ENCODE data around the gene KCNQ2. TPM values are rescaled to one million over a fixed set of nuclear protein-coding genes. Genes with fewer than 3 reads are reported as not detected.

KCNQ2 gene
- total and polyA plus RNA-seq, 10 donors = 0.13 to 3.5 (median 0.45) TPM; not detected in 2

- Histone ChIP-seq H3K9me3 (peaks cover 0 to 43% (median 23%) of the 10 kb centered on the region in 8 donors), H3K4me1 (peaks cover 0 to 8% (median 0%) of the 10 kb centered on the region in 6 donors), H3K27ac (no peak overlapping the region), H3K4me3 (no peak overlapping the region), H3K36me3 (no peaks in the 10 kb centered on the region), H3K27me3 (replicated peaks in 1 of 7) (peaks cover 0 to 57% (median 15%) of the 10 kb centered on the region in 7 donors)
- TF ChIP-seq POLR2A (IDR thresholded peaks at IDR 0.05) = no peak
- no peak for TF ChIP-seq CTCF (IDR thresholded peaks at IDR 0.05 in 8 of 11, conservative IDR thresholded peaks at IDR 0.05 in 3 of 11)
- no peak for TF ChIP-seq POLR2AphosphoS5 (IDR thresholded peaks at IDR 0.05)
- no peak for DNase-seq
- intact Hi-C loops (cut with DNase I; ENCODE audit: low total_unique reads) = loop anchor here (5.0 kb wide), 1 partner anchor 72 kb away; no protein-coding TSS in a partner anchor
- 78 to 85% (median 81%) methylated on average over 13 to 18 of the region's 18 CpGs for WGBS, 5 donors
Measured at GRCh38 chr20:63384336-63384735, 88.1 kb downstream of the KCNQ2 start.

GRCh38 chr20:63383556-63383955 is 88.9 kb downstream of the KCNQ2 start:
- WGBS, 5 donors = 59 to 76% (median 72%) methylated on average over 6 to 11 of the region's 11 CpGs
- no peak for DNase-seq

GRCh38 chr20:63382551-63383300 is 89.7 kb downstream of the KCNQ2 start:
- no peaks in the 10 kb centered on the region for H3K36me3 ChIP-seq
- H3K9me3 ChIP-seq = peaks cover 0 to 33% (median 23%) of the 10 kb centered on the region in 8 donors
- H3K27ac ChIP-seq = no peak overlapping the region
- peaks cover 0 to 70% (median 15%) of the 10 kb centered on the region in 7 donors for H3K27me3 ChIP-seq (replicated peaks in 1 of 7)
- peaks cover 0 to 8% (median 0%) of the 10 kb centered on the region in 6 donors for H3K4me1 ChIP-seq
- WGBS, 5 donors = 64 to 74% (median 70%) methylated on average over 17 of the region's 17 CpGs
- intact Hi-C loops (cut with DNase I; ENCODE audit: low total_unique reads) = loop anchor here (5.0 kb wide), 1 partner anchor 70 kb away; no protein-coding TSS in a partner anchor
- no peak for DNase-seq
- no peak overlapping the region for H3K4me3 ChIP-seq
- TF ChIP-seq CTCF (IDR thresholded peaks at IDR 0.05 in 8 of 11, conservative IDR thresholded peaks at IDR 0.05 in 3 of 11) = no peak
- no peak for TF ChIP-seq POLR2A (IDR thresholded peaks at IDR 0.05)
- no peak for TF ChIP-seq POLR2AphosphoS5 (IDR thresholded peaks at IDR 0.05)

More at GRCh38 chr20:63383556-63383955, 88.9 kb downstream of the KCNQ2 start:
- intact Hi-C loops (cut with DNase I; ENCODE audit: low total_unique reads) = loop anchor here (5.0 kb wide), 1 partner anchor 71 kb away; no protein-coding TSS in a partner anchor
- no peak for TF ChIP-seq CTCF (IDR thresholded peaks at IDR 0.05 in 8 of 11, conservative IDR thresholded peaks at IDR 0.05 in 3 of 11)
- no peak for TF ChIP-seq POLR2A (IDR thresholded peaks at IDR 0.05)
- TF ChIP-seq POLR2AphosphoS5 (IDR thresholded peaks at IDR 0.05) = no peak
- H3K27me3 ChIP-seq (replicated peaks in 1 of 7) = peaks cover 0 to 63% (median 15%) of the 10 kb centered on the region in 7 donors
- H3K36me3 ChIP-seq = no peaks in the 10 kb centered on the region
- peaks cover 0 to 8% (median 0%) of the 10 kb centered on the region in 6 donors for H3K4me1 ChIP-seq
- H3K27ac ChIP-seq = no peak overlapping the region
- H3K4me3 ChIP-seq = no peak overlapping the region
- H3K9me3 ChIP-seq = peaks cover 0 to 35% (median 23%) of the 10 kb centered on the region in 8 donors

Data from spleen (tissue), 11 donors.